Measurements from ENCODE around the gene UBE4A. TPM values are rescaled to one million over a fixed set of nuclear protein-coding genes. Genes with fewer than 3 reads are reported as not detected.

Gene UBE4A
- total and polyA plus RNA-seq, 10 of the 15 experiments (the other 5 are each of a cell fraction or from before 2014, with no cell fraction given) = 6.2 to 39.6 (median 30.3) TPM

- intact Hi-C loops (cut with micrococcal nuclease; ENCODE audit: unreplicated experiment) = no loop called here
- Histone ChIP-seq H3K9me3 (replicated peaks; ENCODE audit: control insufficient read depth, insufficient read depth, low read length) (no peaks in the 10 kb centered on the region), H3K4me1 (ENCODE audit: control insufficient read depth, insufficient read depth, low read length) (no peaks in the 10 kb centered on the region), H2AFZ (ENCODE audit: control insufficient read depth, low read depth, low read length) (no peak overlapping the region), H3K79me2 (ENCODE audit: control insufficient read depth, insufficient read depth, low read length) (no peaks in the 10 kb centered on the region), H3K36me3 (ENCODE audit: control insufficient read depth in 2 of 2, insufficient read depth in 2 of 2, low read length in 1 of 2) (no peaks in the 10 kb centered on the region), H3K27ac (ENCODE audit: control insufficient read depth, insufficient read depth) (no peak overlapping the region), H4K20me1 (ENCODE audit: control insufficient read depth, insufficient read depth) (no peaks in the 10 kb centered on the region), H3K9ac (ENCODE audit: control insufficient read depth, insufficient read depth, low read length) (no peak overlapping the region), H3K27me3 (replicated peaks in 1 of 2; ENCODE audit: control insufficient read depth in 2 of 2, insufficient read depth in 2 of 2, low read length in 1 of 2) (no peaks in the 10 kb centered on the region), H3K4me3 (no peak overlapping the region), H3K4me2 (ENCODE audit: control insufficient read depth, insufficient read depth) (no peak overlapping the region)
- POLR2A ChIA-PET = interaction anchor here (0.5 kb wide), 2 partner anchors 15 to 45 kb away, joined by 3 to 4 read pairs; no protein-coding TSS in a partner anchor
- DNase-seq (ENCODE audit: low read depth, low spot score) = no peak
- SMC1A ChIA-PET (ENCODE audit: uncharacterized antibody, unreplicated experiment) = interaction anchor here (0.9 kb wide), 1 partner anchor 44 kb away, joined by 3 read pairs; no protein-coding TSS in a partner anchor
- in situ Hi-C loops (cut with MboI) = no loop called here
- CTCF ChIA-PET = interaction anchor here (1.4 to 3.6 kb wide), 4 partner anchors 12 to 141 kb away, joined by 3 to 17 read pairs (median 6); no protein-coding TSS in a partner anchor
- BruUV-seq (replicated peaks) = no TSS peak
- no peak for FAIRE-seq
- RAD21 ChIA-PET (ENCODE audit: unreplicated experiment) = no interaction called here
- ATAC-seq = no peak; the same call in 2 of the 3 replicates
- 34% methylated on average over 5 of the region's 5 CpGs for WGBS (ENCODE audit: insufficient coverage, insufficient replicate concordance, low lambda C conversion rate, missing lambda C conversion rate)
- TF ChIP-seq ELK1 (IDR thresholded peaks at IDR 0.05; ENCODE audit: low read depth, low read length) (no peak), CBX5 (IDR thresholded peaks at IDR 0.05; ENCODE audit: low read depth) (no peak), RAD21 (IDR thresholded peaks at IDR 0.05; ENCODE audit: insufficient read depth, low read depth, low read length) (no peak), MEF2A (IDR thresholded peaks at IDR 0.05; ENCODE audit: insufficient read depth, low read depth, low read length) (no peak), FOXM1 (IDR thresholded peaks at IDR 0.05; ENCODE audit: low read depth, low read length) (no peak), PML (IDR thresholded peaks at IDR 0.05; ENCODE audit: low read length) (no peak), PAX5 (IDR thresholded peaks at IDR 0.05; ENCODE audit: borderline replicate concordance, low read depth, low read length) (no peak), IRF3 (IDR thresholded peaks at IDR 0.05) (no peak), SRF (IDR thresholded peaks at IDR 0.05; ENCODE audit: low read depth in 2 of 2, low read length in 2 of 2) (no peak), BRCA1 (IDR thresholded peaks at IDR 0.05; ENCODE audit: low read depth, low read length) (no peak), E4F1 (IDR thresholded peaks at IDR 0.05; ENCODE audit: borderline replicate concordance, partially characterized antibody) (no peak), MTA3 (IDR thresholded peaks at IDR 0.05; ENCODE audit: borderline replicate concordance, low read length) (no peak)
- TF ChIP-seq, protein P1, sequence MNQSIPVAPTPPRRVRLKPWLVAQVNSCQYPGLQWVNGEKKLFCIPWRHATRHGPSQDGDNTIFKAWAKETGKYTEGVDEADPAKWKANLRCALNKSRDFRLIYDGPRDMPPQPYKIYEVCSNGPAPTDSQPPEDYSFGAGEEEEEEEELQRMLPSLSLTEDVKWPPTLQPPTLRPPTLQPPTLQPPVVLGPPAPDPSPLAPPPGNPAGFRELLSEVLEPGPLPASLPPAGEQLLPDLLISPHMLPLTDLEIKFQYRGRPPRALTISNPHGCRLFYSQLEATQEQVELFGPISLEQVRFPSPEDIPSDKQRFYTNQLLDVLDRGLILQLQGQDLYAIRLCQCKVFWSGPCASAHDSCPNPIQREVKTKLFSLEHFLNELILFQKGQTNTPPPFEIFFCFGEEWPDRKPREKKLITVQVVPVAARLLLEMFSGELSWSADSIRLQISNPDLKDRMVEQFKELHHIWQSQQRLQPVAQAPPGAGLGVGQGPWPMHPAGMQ (IDR thresholded peaks at IDR 0.05; ENCODE audit: borderline replicate concordance) = no peak
- TF ChIP-seq, protein P2, sequence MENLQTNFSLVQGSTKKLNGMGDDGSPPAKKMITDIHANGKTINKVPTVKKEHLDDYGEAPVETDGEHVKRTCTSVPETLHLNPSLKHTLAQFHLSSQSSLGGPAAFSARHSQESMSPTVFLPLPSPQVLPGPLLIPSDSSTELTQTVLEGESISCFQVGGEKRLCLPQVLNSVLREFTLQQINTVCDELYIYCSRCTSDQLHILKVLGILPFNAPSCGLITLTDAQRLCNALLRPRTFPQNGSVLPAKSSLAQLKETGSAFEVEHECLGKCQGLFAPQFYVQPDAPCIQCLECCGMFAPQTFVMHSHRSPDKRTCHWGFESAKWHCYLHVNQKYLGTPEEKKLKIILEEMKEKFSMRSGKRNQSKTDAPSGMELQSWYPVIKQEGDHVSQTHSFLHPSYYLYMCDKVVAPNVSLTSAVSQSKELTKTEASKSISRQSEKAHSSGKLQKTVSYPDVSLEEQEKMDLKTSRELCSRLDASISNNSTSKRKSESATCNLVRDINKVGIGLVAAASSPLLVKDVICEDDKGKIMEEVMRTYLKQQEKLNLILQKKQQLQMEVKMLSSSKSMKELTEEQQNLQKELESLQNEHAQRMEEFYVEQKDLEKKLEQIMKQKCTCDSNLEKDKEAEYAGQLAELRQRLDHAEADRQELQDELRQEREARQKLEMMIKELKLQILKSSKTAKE (IDR thresholded peaks at IDR 0.05; ENCODE audit: low read depth, poor library complexity, severe bottlenecking) = no peak
These were observed 20.0 kb upstream of the UBE4A start for GRCh38 chr11:118339281-118339961.
